Stimulated activated CD4-positive, alpha-beta T cell treated with anti-CD3 and anti-CD28 coated beads, Interleukin-2, amount 100 ng/mL, for 4 hours (primary cell): ENCODE measurements around the gene UBASH3A.

ENCODE experiments used
- DNase-seq: peaks from one replicate; pipeline ENCODE4 v3.0.0-alpha.2; 2020; ENCODE audit warnings: low read depth

The UBASH3A gene

DNA sequence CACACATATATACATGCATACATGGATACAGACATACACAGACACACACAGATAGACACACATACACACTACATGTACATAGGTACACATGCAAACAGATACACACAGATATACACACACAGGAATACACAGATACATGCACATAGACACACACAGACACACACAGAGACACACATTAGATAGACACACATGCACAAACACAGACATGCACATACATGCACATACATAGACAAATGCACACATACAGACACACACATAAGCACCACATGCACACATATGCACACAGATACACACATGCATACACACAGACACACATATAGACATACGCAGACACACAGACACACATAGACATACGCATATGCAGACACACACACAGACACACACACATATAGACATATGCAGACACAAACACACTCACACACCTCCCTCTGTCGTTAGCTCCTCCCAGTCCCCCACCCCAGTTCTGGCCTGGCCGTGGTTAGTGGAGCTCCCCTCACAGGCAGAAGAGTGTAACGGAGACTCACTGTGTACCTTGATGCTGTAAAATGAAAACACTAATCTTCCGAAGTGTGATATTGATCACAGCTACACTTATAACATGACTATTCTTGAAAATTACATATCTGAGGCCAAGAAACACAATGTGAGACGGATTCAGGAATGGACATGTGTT lies 7.6 kb downstream of the UBASH3A start:
- no peak for DNase-seq

DNA sequence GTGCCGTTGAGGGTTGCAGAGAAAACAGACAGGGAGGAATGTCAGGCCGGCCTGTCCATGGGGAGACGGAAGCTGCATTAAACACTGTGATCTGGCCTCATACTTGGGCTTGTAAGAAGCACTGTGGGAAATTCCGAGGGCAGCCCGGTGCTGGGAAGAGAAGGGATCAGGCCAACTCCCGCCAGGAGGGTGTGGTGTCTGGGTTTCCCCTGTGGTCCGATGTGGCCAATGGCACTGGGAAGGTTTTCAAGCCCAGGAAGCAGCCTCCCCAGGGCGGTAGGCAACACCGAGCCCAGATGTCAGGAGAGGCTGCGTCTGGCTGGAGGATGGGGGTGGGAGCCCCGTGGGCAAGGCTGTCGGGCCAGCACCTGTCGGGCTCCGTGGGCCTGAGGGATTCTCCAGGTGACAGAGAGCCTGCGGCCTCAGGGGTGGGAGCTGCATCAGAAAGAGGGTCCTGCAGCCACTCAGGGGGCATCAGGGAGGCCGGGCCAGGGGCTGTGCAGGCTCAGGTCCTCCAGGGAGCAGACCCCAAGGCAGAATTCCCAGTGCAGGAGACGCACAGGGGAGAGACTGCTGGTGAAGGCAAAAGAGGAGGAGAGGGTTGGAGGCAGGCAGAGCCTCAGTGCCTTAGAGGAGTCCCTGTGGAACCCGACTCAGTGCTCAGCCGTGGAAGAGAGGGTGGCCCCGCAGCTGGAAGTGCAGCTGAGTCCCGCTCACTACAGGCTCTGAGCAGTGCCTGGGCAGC lies 8.4 kb downstream of the UBASH3A start:
- no peak for DNase-seq

DNA sequence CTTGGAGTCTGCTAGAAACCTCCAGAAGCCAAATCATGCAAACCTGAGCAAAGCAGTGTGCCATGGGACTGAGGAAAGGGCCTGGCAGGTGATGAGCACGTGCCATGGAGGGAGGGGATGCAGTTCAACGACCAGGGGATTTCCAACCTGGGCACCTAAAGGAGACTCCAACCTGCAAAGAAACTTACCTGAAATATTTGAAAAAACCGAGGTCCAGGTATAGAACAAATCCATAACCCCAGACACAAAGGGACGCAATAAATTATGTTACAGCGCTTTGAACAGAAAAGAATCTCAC lies 8.9 kb downstream of the UBASH3A start:
- DNase-seq = no peak

DNA sequence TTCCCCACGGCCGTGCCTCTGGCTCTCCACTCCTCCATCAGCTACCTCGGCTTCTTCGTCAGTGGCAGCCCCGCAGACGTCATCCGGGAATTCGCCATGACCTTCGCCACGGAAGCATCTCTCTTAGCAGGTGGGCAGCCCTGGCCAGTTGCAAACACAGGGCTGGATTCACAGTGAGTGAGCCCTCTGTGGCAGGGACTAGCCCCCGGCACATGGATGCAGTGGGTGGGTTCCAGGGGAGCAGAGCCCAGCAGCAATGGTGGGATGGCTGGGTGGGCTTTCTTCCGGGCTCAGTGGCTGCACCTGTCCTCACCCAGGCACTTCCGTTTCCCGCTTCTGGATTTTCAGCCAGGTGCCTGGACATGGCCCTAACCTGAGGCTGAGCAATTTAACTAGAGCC lies 9.4 kb downstream of the UBASH3A start:
- no peak for DNase-seq

DNA sequence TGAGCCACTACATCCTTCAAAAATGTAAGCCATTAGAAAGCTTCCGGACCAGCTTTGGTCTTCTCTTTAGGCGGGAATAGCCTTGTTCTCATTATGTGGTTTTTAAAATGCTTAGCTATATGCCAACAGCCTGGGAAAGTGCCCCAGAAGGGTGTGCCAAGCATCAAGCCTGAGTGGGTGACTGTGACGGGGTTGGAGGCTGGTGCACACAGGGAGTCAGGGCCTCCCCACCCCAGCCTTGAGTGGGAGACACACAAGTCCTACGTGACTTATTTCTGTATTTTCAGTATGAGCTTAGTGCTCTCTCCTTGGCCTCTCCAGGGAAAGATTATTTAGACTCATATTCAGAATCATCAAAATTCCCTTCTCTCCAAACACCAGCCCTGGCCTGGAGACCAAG lies 9.8 kb downstream of the UBASH3A start:
- DNase-seq = no peak

- no peak for DNase-seq
Observed at GRCh38 chr21:42414066-42414465, 10.4 kb downstream of the UBASH3A start.

- DNase-seq = no peak
Observed at GRCh38 chr21:42414553-42414927, 10.8 kb downstream of the UBASH3A start.

GRCh38 chr21:42414928-42415769 lies 11.4 kb downstream of the UBASH3A start:
- peak; percentile 95 for DNase-seq

GRCh38 chr21:42417533-42417932 lies 13.8 kb downstream of the UBASH3A start:
- no peak for DNase-seq

GRCh38 chr21:42418886-42419285 lies 15.2 kb downstream of the UBASH3A start:
- DNase-seq = no peak

DNA sequence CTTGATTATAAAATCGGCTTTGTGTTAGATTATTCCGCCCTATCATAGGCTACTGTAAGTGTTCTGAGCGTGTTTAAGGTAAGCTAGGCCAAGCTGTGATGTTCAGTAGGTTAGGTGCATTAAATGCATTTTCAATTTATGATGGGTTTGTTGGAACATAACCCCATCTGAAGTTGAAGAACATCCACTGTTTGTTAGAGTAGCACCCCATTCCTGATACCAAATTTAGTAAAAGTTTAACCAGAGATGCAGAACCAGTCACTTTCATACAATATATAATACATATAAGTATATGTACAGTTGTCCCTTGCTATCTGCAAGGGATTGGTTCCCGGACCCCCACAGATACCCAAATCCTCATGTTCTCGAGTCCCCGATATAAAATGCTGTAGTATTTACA lies 16.1 kb downstream of the UBASH3A start:
- no peak for DNase-seq

- DNase-seq = no peak
Observed at GRCh38 chr21:42421018-42421793, 17.5 kb downstream of the UBASH3A start.

DNA sequence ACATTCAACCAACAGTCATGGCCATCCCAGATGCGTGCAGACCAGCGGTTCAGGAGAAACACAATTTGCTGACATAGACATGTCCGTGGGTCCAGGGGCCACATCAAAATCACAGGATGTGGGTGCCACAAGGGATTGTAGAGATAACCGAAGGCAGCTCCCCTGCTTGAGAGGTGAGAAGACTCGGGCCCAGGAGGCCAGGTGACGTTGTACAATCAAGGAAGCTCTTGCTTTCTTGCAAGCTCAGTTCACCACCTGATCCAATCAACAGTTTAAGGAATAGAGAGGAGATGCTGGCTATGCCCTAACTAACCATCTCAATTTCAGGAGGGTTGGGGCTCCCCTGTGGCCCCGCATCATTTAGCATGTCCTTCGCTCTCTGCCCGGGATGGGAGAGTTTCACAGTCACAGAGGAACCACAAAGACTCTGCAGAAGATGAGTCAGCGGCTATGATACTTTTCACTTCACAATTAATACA lies 19.5 kb downstream of the UBASH3A start:
- DNase-seq = no peak

- no peak for DNase-seq
Observed at GRCh38 chr21:42423685-42424084, 20.0 kb downstream of the UBASH3A start.

- no peak for DNase-seq
Observed at GRCh38 chr21:42424914-42425541, 21.3 kb downstream of the UBASH3A start.

DNA sequence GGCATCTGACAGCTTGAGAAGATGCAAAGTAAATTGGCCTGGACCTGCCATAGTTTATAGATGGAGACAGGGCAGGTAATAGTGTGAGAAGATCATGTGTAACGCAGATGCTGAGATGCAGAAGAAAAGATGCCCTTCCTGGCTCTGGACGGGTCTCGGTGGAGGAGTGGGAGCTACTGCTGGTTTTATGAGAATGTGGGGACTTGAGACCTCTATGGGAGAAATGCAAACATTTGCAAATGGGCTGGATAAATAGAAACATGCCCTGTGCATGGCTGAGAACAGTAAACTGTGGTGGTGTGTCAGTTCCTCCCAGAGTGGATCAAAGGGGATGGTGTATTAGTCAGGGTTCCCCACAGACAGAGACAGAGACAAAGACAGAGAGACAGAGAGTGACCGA lies 21.9 kb downstream of the UBASH3A start:
- no peak for DNase-seq

GRCh38 chr21:42426424-42426823 lies 22.7 kb downstream of the UBASH3A start:
- no peak for DNase-seq

GRCh38 chr21:42426876-42427480 lies 23.3 kb downstream of the UBASH3A start:
- DNase-seq = no peak

DNA sequence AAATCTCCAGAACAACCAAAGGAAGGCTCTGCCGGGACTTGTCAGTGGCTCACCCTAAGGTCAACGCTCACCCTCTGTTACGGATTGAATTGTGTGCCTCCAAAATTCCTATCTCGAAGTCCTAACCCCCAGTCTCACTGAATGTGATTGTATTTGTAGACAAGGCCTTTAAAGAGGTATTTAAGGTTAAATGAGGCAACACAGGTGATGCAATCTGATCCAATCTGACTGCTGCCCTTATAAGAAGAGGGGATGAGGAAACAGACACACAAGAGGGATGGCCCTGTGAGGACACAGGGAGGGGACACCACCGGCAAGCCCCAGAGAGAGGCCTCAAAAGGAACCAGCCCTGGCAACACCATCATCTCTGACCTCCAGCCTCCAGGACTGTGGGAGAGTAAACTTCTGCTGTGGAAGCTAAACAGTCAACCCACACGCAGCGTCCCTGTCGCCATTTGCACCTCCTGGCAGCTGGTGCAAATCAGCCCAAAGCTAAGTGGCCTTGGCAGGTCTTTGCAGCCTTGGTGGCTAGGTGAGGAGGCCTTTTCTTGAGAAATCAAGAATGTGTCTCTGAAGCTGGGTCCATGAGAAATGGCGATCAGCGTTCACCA lies 24.2 kb downstream of the UBASH3A start:
- DNase-seq = no peak

GRCh38 chr21:42429021-42429420 lies 25.3 kb downstream of the UBASH3A start:
- DNase-seq = no peak

DNA sequence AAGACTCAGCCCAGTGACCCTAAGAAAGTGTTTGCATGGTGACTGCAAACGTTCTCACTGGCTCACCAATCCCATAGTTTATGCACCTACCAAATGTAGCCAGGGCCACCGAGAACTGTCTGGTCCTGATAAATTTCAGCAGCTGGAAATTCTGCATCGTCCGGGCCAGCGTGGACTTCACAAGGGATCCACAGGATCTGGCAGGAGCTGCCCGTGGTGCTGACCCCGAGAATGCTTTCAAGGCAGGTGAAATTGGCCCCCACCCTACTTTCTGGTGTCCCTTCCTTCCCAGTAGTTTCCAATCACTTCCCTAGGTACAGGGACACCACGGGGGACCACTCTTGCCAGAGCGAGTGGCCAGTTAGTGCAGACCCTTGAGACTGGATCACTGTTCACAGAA lies 26.2 kb downstream of the UBASH3A start:
- DNase-seq = no peak
